Large intestine (tissue), 3 donors: ENCODE data around the gene COL9A3. TPM values are rescaled to one million over a fixed set of nuclear protein-coding genes. Genes with fewer than 3 reads are reported as not detected.

ENCODE experiments used
- DNase-seq, 2 donors: peaks; one replicate each; pipeline versions ENCODE4 v3.0.0 to v3.0.0-alpha.2; 2013
- H3K27ac ChIP-seq: one replicate; pipeline ENCODE4 v1.5.1; 2013; ENCODE audit warnings: low read length
- H3K27me3 ChIP-seq: 2 replicates; pipeline ENCODE4 v1.6.1; 2013; ENCODE audit warnings: low read length; ENCODE audit not compliant: control insufficient read depth, insufficient read depth
- H3K36me3 ChIP-seq: 2 replicates; pipeline ENCODE4 v1.6.1; 2013; ENCODE audit warnings: low read length; ENCODE audit not compliant: control insufficient read depth, insufficient read depth
- H3K4me1 ChIP-seq: one replicate; pipeline ENCODE4 v1.6.1; 2013; ENCODE audit warnings: low read length; ENCODE audit not compliant: control insufficient read depth, insufficient read depth
- H3K4me3 ChIP-seq: one replicate; pipeline ENCODE4 v1.5.1; 2013; ENCODE audit warnings: low read length
- H3K9me3 ChIP-seq: one replicate; pipeline ENCODE4 v1.6.1; 2013; ENCODE audit warnings: mild to moderate bottlenecking, low read depth, low read length, moderate library complexity; ENCODE audit not compliant: control insufficient read depth
- WGBS: methylation state at CpG from one replicate; pipeline ENCODE4 v1.1.5; 2013; ENCODE audit warnings: low lambda C conversion rate; ENCODE audit not compliant: insufficient coverage; 5-methylcytosine and 5-hydroxymethylcytosine counted together
- polyA plus RNA-seq: library from polyadenylated mRNA; unstranded; fragments of 120-200 nt; gene quantifications from one replicate; pipeline ENCODE4 v1.2.1, GENCODE V29; 2013

Gene COL9A3
- polyA plus RNA-seq, 1 donor, result 14.1 TPM

- DNase-seq, result no peak
- Histone ChIP-seq H3K4me1 (peaks cover 38% of the 10 kb centered on the region), H3K4me3 (no peak overlapping the region), H3K27ac (no peak overlapping the region), H3K27me3 (peaks cover 34% of the 10 kb centered on the region), H3K36me3 (no peaks in the 10 kb centered on the region), H3K9me3 (peaks cover 7% of the 10 kb centered on the region)
- WGBS, result no CpG with 5 or more reads among the region's 16 CpGs
Observed at GRCh38 chr20:62819494-62820174, 2.8 kb downstream of the COL9A3 start.

- Histone ChIP-seq H3K36me3 (no peaks in the 10 kb centered on the region), H3K27me3 (peaks cover 27% of the 10 kb centered on the region), H3K4me3 (no peak overlapping the region), H3K4me1 (peaks cover 37% of the 10 kb centered on the region), H3K27ac (no peak overlapping the region), H3K9me3 (peaks cover 7% of the 10 kb centered on the region)
- WGBS, result no CpG with 5 or more reads among the region's 23 CpGs
- no peak for DNase-seq
Observed at GRCh38 chr20:62820208-62820961, 3.5 kb downstream of the COL9A3 start.

- peaks cover 19% of the 10 kb centered on the region for H3K27me3 ChIP-seq
- no peak overlapping the region for H3K27ac ChIP-seq
- DNase-seq, result no peak
- WGBS, result no CpG with 5 or more reads among the region's 19 CpGs
- peaks cover 31% of the 10 kb centered on the region for H3K4me1 ChIP-seq
- H3K4me3 ChIP-seq, result no peak overlapping the region
- no peaks in the 10 kb centered on the region for H3K36me3 ChIP-seq
- peaks cover 7% of the 10 kb centered on the region for H3K9me3 ChIP-seq
Observed at GRCh38 chr20:62820962-62821725, 4.3 kb downstream of the COL9A3 start.

- H3K27ac ChIP-seq, result no peak overlapping the region
- DNase-seq, result no peak
- H3K27me3 ChIP-seq, result peaks cover 13% of the 10 kb centered on the region
- H3K4me3 ChIP-seq, result no peak overlapping the region
- no CpG with 5 or more reads among the region's 12 CpGs for WGBS
- no peaks in the 10 kb centered on the region for H3K36me3 ChIP-seq
- H3K9me3 ChIP-seq, result peaks cover 3% of the 10 kb centered on the region
- peaks cover 27% of the 10 kb centered on the region for H3K4me1 ChIP-seq
Observed at GRCh38 chr20:62821726-62822210, 4.9 kb downstream of the COL9A3 start.

- H3K27me3 ChIP-seq, result peaks cover 11% of the 10 kb centered on the region
- H3K27ac ChIP-seq, result no peak overlapping the region
- peaks cover 27% of the 10 kb centered on the region for H3K4me1 ChIP-seq
- H3K4me3 ChIP-seq, result no peak overlapping the region
- H3K36me3 ChIP-seq, result no peaks in the 10 kb centered on the region
- DNase-seq, result no peak
- peaks cover 3% of the 10 kb centered on the region for H3K9me3 ChIP-seq
- WGBS, result 60% methylated on average over 1 of the region's 7 CpGs
Observed at GRCh38 chr20:62822239-62822787, 5.5 kb downstream of the COL9A3 start.

GRCh38 chr20:62822788-62823651, 6.2 kb downstream of the COL9A3 start:
- H3K4me1 ChIP-seq, result peaks cover 24% of the 10 kb centered on the region
- no peak overlapping the region for H3K27ac ChIP-seq
- peak; percentile 49 to 74 for DNase-seq

GRCh38 chr20:62823688-62824475, 7.0 kb downstream of the COL9A3 start:
- H3K4me1 ChIP-seq, result peaks cover 17% of the 10 kb centered on the region
- no peaks in the 10 kb centered on the region for H3K36me3 ChIP-seq
- no peaks in the 10 kb centered on the region for H3K27me3 ChIP-seq
- H3K27ac ChIP-seq, result no peak overlapping the region
- no CpG with 5 or more reads among the region's 38 CpGs for whole genome bisulfite sequencing
- DNase-seq, result no peak
- H3K4me3 ChIP-seq, result peak overlapping the region; percentile 42
- no peaks in the 10 kb centered on the region for H3K9me3 ChIP-seq

More at GRCh38 chr20:62822788-62823651, 6.2 kb downstream of the COL9A3 start:
- no peaks in the 10 kb centered on the region for H3K9me3 ChIP-seq
- no peak overlapping the region for H3K4me3 ChIP-seq
- WGBS, result no CpG with 5 or more reads among the region's 24 CpGs
- no peaks in the 10 kb centered on the region for H3K36me3 ChIP-seq
- peaks cover 4% of the 10 kb centered on the region for H3K27me3 ChIP-seq

GRCh38 chr20:62824476-62825332, 7.9 kb downstream of the COL9A3 start:
- Histone ChIP-seq H3K9me3 (no peaks in the 10 kb centered on the region), H3K27me3 (no peaks in the 10 kb centered on the region), H3K4me3 (peak overlapping the region; percentile 42), H3K36me3 (no peaks in the 10 kb centered on the region), H3K27ac (no peak overlapping the region), H3K4me1 (peaks cover 12% of the 10 kb centered on the region)
- no CpG with 5 or more reads among the region's 36 CpGs for WGBS
- peak; percentile 47 to 68 for DNase-seq
